ENCODE results near the gene FLRT1.

- TF ChIP-seq CTCF (IDR thresholded peaks at IDR 0.05) (no peak), EP300 (IDR thresholded peaks at IDR 0.05) (no peak)
Measured at GRCh38 chr11:64084146-64084950, 48.6 kb downstream of the FLRT1 start.
